Measurements from ENCODE around the gene SPHK2.

DNA sequence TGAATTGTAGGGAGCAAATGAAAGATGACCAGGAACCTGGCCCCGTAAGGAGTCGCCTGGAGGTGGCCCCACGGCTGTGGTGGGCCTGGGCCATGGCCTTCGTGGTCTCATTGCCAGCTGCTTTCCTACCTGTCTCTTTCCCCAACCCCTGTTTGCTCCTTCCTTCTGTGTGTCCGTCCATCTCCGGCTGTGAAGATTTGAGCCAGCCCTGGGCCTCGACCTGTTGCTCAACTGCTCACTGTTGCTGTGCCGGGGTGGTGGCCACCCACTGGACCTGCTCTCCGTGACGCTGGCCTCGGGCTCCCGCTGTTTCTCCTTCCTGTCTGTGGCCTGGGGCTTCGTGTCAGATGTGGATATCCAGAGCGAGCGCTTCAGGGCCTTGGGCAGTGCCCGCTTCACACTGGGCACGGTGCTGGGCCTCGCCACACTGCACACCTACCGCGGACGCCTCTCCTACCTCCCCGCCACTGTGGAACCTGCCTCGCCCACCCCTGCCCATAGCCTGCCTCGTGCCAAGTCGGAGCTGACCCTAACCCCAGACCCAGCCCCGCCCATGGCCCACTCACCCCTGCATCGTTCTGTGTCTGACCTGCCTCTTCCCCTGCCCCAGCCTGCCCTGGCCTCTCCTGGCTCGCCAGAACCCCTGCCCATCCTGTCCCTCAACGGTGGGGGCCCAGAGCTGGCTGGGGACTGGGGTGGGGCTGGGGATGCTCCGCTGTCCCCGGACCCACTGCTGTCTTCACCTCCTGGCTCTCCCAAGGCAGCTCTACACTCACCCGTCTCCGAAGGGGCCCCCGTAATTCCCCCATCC is 9.4 kb downstream of the SPHK2 start:
- TF ChIP-seq POLR2A (IDR thresholded peaks at IDR 0.05; ENCODE audit: low read length): no peak
- no peak for TF ChIP-seq GATA1 (IDR thresholded peaks at IDR 0.05; ENCODE audit: low read depth, low read length)
